IMR-90 (cell line): Measurements from ENCODE around the gene PSKH1. TPM values are rescaled to one million over a fixed set of nuclear protein-coding genes. Genes with fewer than 3 reads are reported as not detected.

Experiments
- ATAC-seq: fragments of 200-7000 bp; cut with Tn5 transposase; 2 replicates; pipeline ENCODE4 v1.9.1; 2020; ENCODE audit warnings: low read depth, mild to moderate bottlenecking, moderate library complexity
- BruUV-seq: library from RNA; stranded (reverse); fragments of 400-500 nt; replicated peaks from 2 replicates; lab custom pipeline; 2021; lab: Mats Ljungman, UMichigan
- CTCF ChIA-PET: fragments of 300-600 bp; formaldehyde crosslinking; extraction: SDS; loops from one replicate; lab custom pipeline; 2021; ENCODE audit warnings: antibody characterized with exemption; lab: Yijun Ruan, JAX
- POLR2A ChIA-PET: fragments of 300-600 bp; sonication (Branson Sonifier 250); formaldehyde crosslinking; loops from one replicate; lab custom pipeline; 2022; ENCODE audit warnings: antibody characterized with exemption; ENCODE audit not compliant: unreplicated experiment; lab: Charles Lee
- DNase-seq: peaks from one replicate; pipeline ENCODE4 v3.0.0; 2013
- H2AFZ ChIP-seq: replicated peaks from 2 replicates; pipeline ENCODE3; 2013; ENCODE audit warnings: low read length, mild to moderate bottlenecking; ENCODE audit not compliant: poor library complexity
- H2AK5ac ChIP-seq: 2 replicates; pipeline ENCODE4 v1.6.1; 2013; ENCODE audit warnings: low read depth, low read length, inconsistent platforms
- H2AK9ac ChIP-seq: replicated peaks from 2 replicates; pipeline ENCODE3; 2013; ENCODE audit warnings: mild to moderate bottlenecking, low read depth, low read length, moderate library complexity; ENCODE audit not compliant: poor library complexity
- H2BK120ac ChIP-seq: 2 replicates; pipeline ENCODE4 v1.6.1; 2013; ENCODE audit warnings: low read depth, low read length, inconsistent platforms
- H2BK15ac ChIP-seq: 3 replicates; pipeline ENCODE4 v1.6.1; 2013; ENCODE audit warnings: low read depth, low read length, inconsistent platforms
- H2BK20ac ChIP-seq: 2 replicates; pipeline ENCODE4 v1.6.1; 2013; ENCODE audit warnings: low read depth, mild to moderate bottlenecking, inconsistent platforms, low read length, moderate library complexity
- H2BK5ac ChIP-seq: 2 replicates; pipeline ENCODE4 v1.6.1; 2013; ENCODE audit warnings: mild to moderate bottlenecking, low read depth, low read length, inconsistent platforms; ENCODE audit not compliant: poor library complexity, severe bottlenecking
- H3K14ac ChIP-seq: replicated peaks from 2 replicates; pipeline ENCODE4 v1.6.1; 2013; ENCODE audit warnings: low read depth, low read length, inconsistent platforms
- H3K18ac ChIP-seq: 2 replicates; pipeline ENCODE4 v1.6.1; 2013; ENCODE audit warnings: low read depth, low read length, control low read depth
- H3K23ac ChIP-seq: 2 replicates; pipeline ENCODE4 v1.6.1; 2013; ENCODE audit warnings: low read depth, low read length, inconsistent platforms
- H3K27ac ChIP-seq: 2 replicates; pipeline ENCODE4 v1.5.1; 2013; ENCODE audit warnings: mild to moderate bottlenecking, control low read depth, low read length; ENCODE audit not compliant: insufficient read depth
- H3K27me3 ChIP-seq: 2 replicates; pipeline ENCODE4 v1.6.1; 2013; ENCODE audit warnings: low read length; ENCODE audit not compliant: control insufficient read depth, insufficient read depth
- H3K36me3 ChIP-seq: 2 replicates; pipeline ENCODE4 v1.6.1; 2013; ENCODE audit warnings: low read length, mixed read lengths; ENCODE audit not compliant: control insufficient read depth, insufficient read depth
- H3K4ac ChIP-seq: 2 replicates; pipeline ENCODE4 v1.6.1; 2013; ENCODE audit warnings: low read depth, low read length, inconsistent platforms
- H3K4me1 ChIP-seq: 2 replicates; pipeline ENCODE4 v1.6.1; 2013; ENCODE audit warnings: low read length, mixed read lengths; ENCODE audit not compliant: control insufficient read depth, insufficient read depth
- H3K4me2 ChIP-seq: 2 replicates; pipeline ENCODE4 v1.6.1; 2013; ENCODE audit warnings: low read depth, mild to moderate bottlenecking, control low read depth, low read length, moderate library complexity
- H3K4me3 ChIP-seq: 2 replicates; pipeline ENCODE4 v1.5.1; 2013; ENCODE audit warnings: low read depth, mild to moderate bottlenecking, control low read depth, low read length, moderate library complexity; ENCODE audit not compliant: insufficient read depth
- H3K56ac ChIP-seq: 2 replicates; pipeline ENCODE4 v1.6.1; 2013; ENCODE audit warnings: low read length, inconsistent platforms; ENCODE audit not compliant: insufficient read depth; ENCODE audit errors: extremely low read depth
- H3K79me1 ChIP-seq, 2 experiments: 2 replicates each; pipeline ENCODE4 v1.6.1; 2013; ENCODE audit warnings: low read length in 2 of 2, inconsistent platforms in 1 of 2, low read depth in 1 of 2
- H3K9ac ChIP-seq: 2 replicates; pipeline ENCODE4 v1.6.1; 2013; ENCODE audit warnings: low read depth, low read length, control low read depth
- H3K9me1 ChIP-seq: 2 replicates; pipeline ENCODE4 v1.6.1; 2013; ENCODE audit warnings: low read length, inconsistent platforms; ENCODE audit not compliant: insufficient read depth
- H3K9me3 ChIP-seq: 2 replicates; pipeline ENCODE4 v1.6.1; 2013; ENCODE audit warnings: low read length; ENCODE audit not compliant: control insufficient read depth, insufficient read depth
- H4K20me1 ChIP-seq: 2 replicates; pipeline ENCODE4 v1.6.1; 2013; ENCODE audit warnings: low read length, inconsistent platforms; ENCODE audit not compliant: insufficient read depth
- H4K5ac ChIP-seq: 2 replicates; pipeline ENCODE4 v1.6.1; 2013; ENCODE audit warnings: mild to moderate bottlenecking, low read depth, low read length, control low read depth
- H4K8ac ChIP-seq, 2 experiments: 2 replicates each; pipeline ENCODE4 v1.6.1; 2013; ENCODE audit warnings: low read depth in 2 of 2, low read length in 2 of 2, control low read depth in 1 of 2, inconsistent platforms in 1 of 2
- H4K91ac ChIP-seq: 2 replicates; pipeline ENCODE4 v1.6.1; 2013; ENCODE audit warnings: low read depth, low read length, inconsistent platforms; ENCODE audit not compliant: insufficient read depth
- BHLHE40 ChIP-seq: fragments of 150-350 bp; IDR thresholded peaks from 2 replicates; pipeline ENCODE4 v1.6.1; 2016; ENCODE audit warnings: mild to moderate bottlenecking, low read depth, low read length
- CEBPB ChIP-seq: IDR thresholded peaks from 2 replicates; pipeline ENCODE4 v1.6.1; 2012; ENCODE audit warnings: low read depth, low read length, improper control_type of control experiment
- CHD1 ChIP-seq: IDR thresholded peaks from 2 replicates; pipeline ENCODE4 v1.6.1; 2012; ENCODE audit warnings: low read depth, low read length, improper control_type of control experiment
- FOS ChIP-seq: fragments of 150-350 bp; IDR thresholded peaks from 2 replicates; pipeline ENCODE4 v1.6.1; 2016; ENCODE audit warnings: low read depth, low read length
- MAFK ChIP-seq: IDR thresholded peaks from 2 replicates; pipeline ENCODE4 v1.6.1; 2012; ENCODE audit warnings: low read depth, low read length, improper control_type of control experiment
- MAZ ChIP-seq: IDR thresholded peaks from 2 replicates; pipeline ENCODE4 v1.6.1; 2012; ENCODE audit warnings: low read depth, mild to moderate bottlenecking, low read length, improper control_type of control experiment, moderate library complexity, borderline replicate concordance
- MXI1 ChIP-seq: IDR thresholded peaks from 2 replicates; pipeline ENCODE4 v1.6.1; 2012; ENCODE audit warnings: low read depth, mild to moderate bottlenecking, low read length, moderate library complexity, borderline replicate concordance
- NFE2L2 ChIP-seq: fragments of 150-350 bp; IDR thresholded peaks from 2 replicates; pipeline ENCODE4 v1.6.1; 2016; ENCODE audit warnings: low read depth, mild to moderate bottlenecking, low read length
- POLR2A ChIP-seq: IDR thresholded peaks from 2 replicates; pipeline ENCODE4 v1.6.1; 2012; ENCODE audit warnings: mild to moderate bottlenecking, low read depth, low read length
- RAD21 ChIP-seq: IDR thresholded peaks from 2 replicates; pipeline ENCODE4 v1.6.1; 2012; ENCODE audit warnings: low read length, improper control_type of control experiment
- RCOR1 ChIP-seq: IDR thresholded peaks from 2 replicates; pipeline ENCODE4 v1.6.1; 2012; ENCODE audit warnings: mild to moderate bottlenecking, low read length, improper control_type of control experiment; ENCODE audit not compliant: insufficient replicate concordance
- RFX5 ChIP-seq: IDR thresholded peaks from 2 replicates; pipeline ENCODE4 v1.8.0; 2012; ENCODE audit warnings: low read depth, mild to moderate bottlenecking, low read length, moderate library complexity
- SMC3 ChIP-seq: fragments of 150-350 bp; IDR thresholded peaks from 2 replicates; pipeline ENCODE4 v1.6.1; 2016; ENCODE audit warnings: low read depth, mild to moderate bottlenecking, antibody characterized with exemption, low read length, moderate library complexity
- WGBS, 2 experiments: methylation state at CpG; one replicate each; pipeline versions ENCODE4 v1.1.5 to v1.1.7; 2013; ENCODE audit warnings: missing lambda C conversion rate in 2 of 2; ENCODE audit not compliant: insufficient read length in 1 of 2; ENCODE audit errors: extremely low coverage in 2 of 2; 5-methylcytosine and 5-hydroxymethylcytosine counted together
- dilution Hi-C: fragments of 300-500 bp; cut with HindIII; formaldehyde crosslinking; loops from one replicate; pipeline ENCODE4 v1.14.3; 2018; ENCODE audit warnings: low sequenced_read_pairs; ENCODE audit not compliant: unreplicated experiment
- in situ Hi-C: fragments of 300-500 bp; cut with MboI; formaldehyde crosslinking; loops from 3 replicates; pipeline ENCODE4 v1.14.3; 2019; ENCODE audit warnings: low sequenced_read_pairs, inconsistent platforms, mixed read lengths
- intact Hi-C: fragments of 100-400 bp; cut with micrococcal nuclease; formaldehyde crosslinking; loops from 2 replicates; pipeline ENCODE4 v1.10.0; 2022
- polyA plus RNA-seq, 3 experiments: library from polyadenylated mRNA; depleted of rRNA; stranded (reverse); fragments of >200 nt; gene quantifications; 2 replicates each; pipeline ENCODE4 v1.2.3, GENCODE V29; 2012; ENCODE audit warnings: low replicate concordance in 1 of 3
- total RNA-seq: library from RNA; depleted of rRNA; stranded (reverse); fragments of >200 nt; gene quantifications from 2 replicates; pipeline ENCODE4 v1.2.3, GENCODE V29; 2012
- TF ChIP-seq, protein P1 (sequence below): fragments of 150-350 bp; IDR thresholded peaks from 2 replicates; pipeline ENCODE4 v1.6.1; 2016; ENCODE audit warnings: low read depth, mild to moderate bottlenecking, low read length, moderate library complexity, borderline replicate concordance
- TF ChIP-seq, protein P2 (sequence below): conservative IDR thresholded peaks from 2 replicates; pipeline ENCODE4 v1.5.1; 2012; ENCODE audit warnings: mild to moderate bottlenecking, low read depth, low read length, improper control_type of control experiment
- TF ChIP-seq, protein P3 (sequence below): fragments of 150-350 bp; IDR thresholded peaks from 2 replicates; pipeline ENCODE4 v1.6.1; 2017; ENCODE audit warnings: mild to moderate bottlenecking, antibody characterized with exemption, low read length, low read depth

The PSKH1 gene
- total and polyA plus RNA-seq, 2 of the 4 experiments (the other 2 are of a cell fraction) = 11.5 to 26.7 TPM

DNA sequence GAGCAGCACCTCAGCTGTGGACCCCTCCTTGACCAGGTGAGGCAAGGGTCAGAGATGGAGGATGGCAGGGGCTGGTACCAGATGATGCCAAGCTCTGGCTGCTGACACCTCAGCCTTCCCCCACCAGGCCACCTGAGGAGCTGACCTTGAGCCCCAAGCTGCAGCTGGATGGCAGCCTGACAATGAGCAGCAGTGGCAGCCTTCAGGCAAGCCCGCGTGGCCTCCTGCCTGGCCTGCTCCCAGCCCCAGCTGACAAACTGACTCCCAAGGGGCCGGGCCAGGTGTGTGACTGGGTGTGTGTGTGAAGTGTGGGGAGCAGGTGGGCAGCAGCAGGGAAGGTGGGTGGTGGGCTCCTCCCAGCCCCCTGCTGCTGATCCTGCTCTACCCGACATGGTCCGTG is 13.1 kb upstream of the PSKH1 start:
- Histone ChIP-seq H3K79me1 (peaks cover 18 to 33% of the 10 kb centered on the region in 2 experiments), H3K56ac (no peak overlapping the region), H4K5ac (no peak overlapping the region), H3K9me1 (peaks cover 9% of the 10 kb centered on the region; the same call in 1 of the 2 replicates), H3K18ac (no peak overlapping the region), H4K20me1 (peaks cover 53% of the 10 kb centered on the region), H2AK9ac (no peak overlapping the region), H3K9ac (no peak overlapping the region), H3K4me1 (peaks cover 4% of the 10 kb centered on the region; the same call in 1 of the 2 replicates), H3K27me3 (no peaks in the 10 kb centered on the region), H3K4me3 (no peak overlapping the region), H3K27ac (no peak overlapping the region), H2BK120ac (no peak overlapping the region), H2AK5ac (no peak overlapping the region), H3K23ac (no peak overlapping the region), H2BK15ac (no peak overlapping the region), H3K9me3 (no peaks in the 10 kb centered on the region), H3K4ac (no peak overlapping the region), H2BK5ac (no peak overlapping the region), H3K36me3 (peaks cover 83% of the 10 kb centered on the region), H3K14ac (no peak overlapping the region), H4K91ac (no peak overlapping the region), H4K8ac (no peak overlapping the region), H3K4me2 (no peak overlapping the region), H2AFZ (no peak overlapping the region), H2BK20ac (no peak overlapping the region)
- in situ Hi-C loops (no loop called here), intact Hi-C loops (no loop called here), dilution Hi-C loops (no loop called here)
- TF ChIP-seq, protein P1, sequence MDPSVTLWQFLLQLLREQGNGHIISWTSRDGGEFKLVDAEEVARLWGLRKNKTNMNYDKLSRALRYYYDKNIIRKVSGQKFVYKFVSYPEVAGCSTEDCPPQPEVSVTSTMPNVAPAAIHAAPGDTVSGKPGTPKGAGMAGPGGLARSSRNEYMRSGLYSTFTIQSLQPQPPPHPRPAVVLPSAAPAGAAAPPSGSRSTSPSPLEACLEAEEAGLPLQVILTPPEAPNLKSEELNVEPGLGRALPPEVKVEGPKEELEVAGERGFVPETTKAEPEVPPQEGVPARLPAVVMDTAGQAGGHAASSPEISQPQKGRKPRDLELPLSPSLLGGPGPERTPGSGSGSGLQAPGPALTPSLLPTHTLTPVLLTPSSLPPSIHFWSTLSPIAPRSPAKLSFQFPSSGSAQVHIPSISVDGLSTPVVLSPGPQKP = no peak
- TF ChIP-seq, protein P2, sequence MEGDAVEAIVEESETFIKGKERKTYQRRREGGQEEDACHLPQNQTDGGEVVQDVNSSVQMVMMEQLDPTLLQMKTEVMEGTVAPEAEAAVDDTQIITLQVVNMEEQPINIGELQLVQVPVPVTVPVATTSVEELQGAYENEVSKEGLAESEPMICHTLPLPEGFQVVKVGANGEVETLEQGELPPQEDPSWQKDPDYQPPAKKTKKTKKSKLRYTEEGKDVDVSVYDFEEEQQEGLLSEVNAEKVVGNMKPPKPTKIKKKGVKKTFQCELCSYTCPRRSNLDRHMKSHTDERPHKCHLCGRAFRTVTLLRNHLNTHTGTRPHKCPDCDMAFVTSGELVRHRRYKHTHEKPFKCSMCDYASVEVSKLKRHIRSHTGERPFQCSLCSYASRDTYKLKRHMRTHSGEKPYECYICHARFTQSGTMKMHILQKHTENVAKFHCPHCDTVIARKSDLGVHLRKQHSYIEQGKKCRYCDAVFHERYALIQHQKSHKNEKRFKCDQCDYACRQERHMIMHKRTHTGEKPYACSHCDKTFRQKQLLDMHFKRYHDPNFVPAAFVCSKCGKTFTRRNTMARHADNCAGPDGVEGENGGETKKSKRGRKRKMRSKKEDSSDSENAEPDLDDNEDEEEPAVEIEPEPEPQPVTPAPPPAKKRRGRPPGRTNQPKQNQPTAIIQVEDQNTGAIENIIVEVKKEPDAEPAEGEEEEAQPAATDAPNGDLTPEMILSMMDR = no peak
- TF ChIP-seq POLR2A = no peak
- no peak for TF ChIP-seq FOS
- no peak for TF ChIP-seq RCOR1
- no peak for TF ChIP-seq NFE2L2
- TF ChIP-seq RAD21 = no peak
- no peak for TF ChIP-seq BHLHE40
- no peak for TF ChIP-seq CEBPB
- TF ChIP-seq SMC3 = no peak
- TF ChIP-seq RFX5 = no peak
- TF ChIP-seq MXI1 = no peak
- no peak for TF ChIP-seq MAFK
- TF ChIP-seq MAZ = no peak
- no peak for TF ChIP-seq CHD1
- TF ChIP-seq, protein P3, sequence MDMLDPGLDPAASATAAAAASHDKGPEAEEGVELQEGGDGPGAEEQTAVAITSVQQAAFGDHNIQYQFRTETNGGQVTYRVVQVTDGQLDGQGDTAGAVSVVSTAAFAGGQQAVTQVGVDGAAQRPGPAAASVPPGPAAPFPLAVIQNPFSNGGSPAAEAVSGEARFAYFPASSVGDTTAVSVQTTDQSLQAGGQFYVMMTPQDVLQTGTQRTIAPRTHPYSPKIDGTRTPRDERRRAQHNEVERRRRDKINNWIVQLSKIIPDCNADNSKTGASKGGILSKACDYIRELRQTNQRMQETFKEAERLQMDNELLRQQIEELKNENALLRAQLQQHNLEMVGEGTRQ = no peak
- no CpG with 5 or more reads among the region's 5 CpGs for WGBS, 2 experiments
- BruUV-seq = no TSS peak
- ATAC-seq (no peak), DNase-seq (no peak)
- ChIA-PET POLR2A (no interaction called here), CTCF (interaction anchor here (0.9 kb wide), 1 partner anchor 8 kb away, joined by 3 read pairs; no protein-coding TSS in a partner anchor)
